Right ventricle myocardium superior (tissue), 1 donor: ENCODE measurements around the gene FAM171A2. TPM values are rescaled to one million over a fixed set of nuclear protein-coding genes. Genes with fewer than 3 reads are reported as not detected.
"Not testable (repeated sequence)": the region's sequence is repeated elsewhere in the genome, so short reads cannot be mapped to it uniquely, and the experiment has no call there.

Experiments used
- ATAC-seq: fragments of 200-7000 bp; cut with Tn5 transposase; one replicate; pipeline ENCODE4 v1.9.1; 2020; ENCODE audit warnings: mild to moderate bottlenecking; ENCODE audit not compliant: poor library complexity
- DNase-seq: peaks from one replicate; pipeline ENCODE4 v3.0.0-alpha.2; 2020
- intact Hi-C: fragments of 100-400 bp; cut with DNase I; formaldehyde crosslinking; loops from one replicate; pipeline ENCODE4 v1.11.2; 2022
- long read RNA-seq: library from polyadenylated mRNA; unstranded; transcript quantifications from one replicate; pipeline ENCODE4 v2.0.0, GENCODE V29; 2021
- total RNA-seq: library from RNA; stranded (reverse); fragmentation: NEBNext Ultra II Directional; extraction: Animal tissue kit (Norgen Biotek cat#: 25700); gene quantifications from one replicate; pipeline ENCODE4 v1.2.1, GENCODE V29; 2021
- donor health status: DM: no; HTN: yes; CAD: no; lungs with severe emphysema.

FAM171A2 gene
- total RNA-seq, result 0.62 TPM
- long read RNA-seq, partial matches to known transcripts, result 0 of 2 reads
- long read RNA-seq, other reads (novel, unspliced or antisense), result 0 of 2 reads

GRCh38 chr17:44363613-44364159, at the start of gene FAM171A2:
Gene FAM171A2 (minus strand): TSS chr17:44363853. CDS start chr17:44363714, 139 bp downstream.
- DNase-seq, result peak; percentile 79
- peak; percentile 95 for ATAC-seq
- intact Hi-C loops, result no loop called here

- ATAC-seq (no peak), DNase-seq (no peak)
- intact Hi-C loops, result loop anchor here (10.0 kb wide), 1 partner anchor 95 kb away; the partner anchor contains the start of gene GPATCH8
Observed at GRCh38 chr17:44409309-44410028, 45.8 kb upstream of the FAM171A2 start.

GRCh38 chr17:44408786-44409185, 45.1 kb upstream of the FAM171A2 start:
- DNase-seq (no peak), ATAC-seq (no peak)
- intact Hi-C loops, result loop anchor here (10.0 kb wide), 1 partner anchor 96 kb away; the partner anchor contains the start of gene GPATCH8

- intact Hi-C loops, result loop anchor here (10.0 kb wide), 1 partner anchor 102 kb away; the partner anchor contains the start of gene GPATCH8
- ATAC-seq (no peak), DNase-seq (no peak)
Observed at GRCh38 chr17:44402564-44403172, 39.0 kb upstream of the FAM171A2 start.

GRCh38 chr17:44400226-44400847, 36.7 kb upstream of the FAM171A2 start:
- intact Hi-C loops, result loop anchor here (10.0 kb wide), 1 partner anchor 104 kb away; the partner anchor contains the start of gene GPATCH8
- DNase-seq, result no peak
- ATAC-seq, result no peak

DNA sequence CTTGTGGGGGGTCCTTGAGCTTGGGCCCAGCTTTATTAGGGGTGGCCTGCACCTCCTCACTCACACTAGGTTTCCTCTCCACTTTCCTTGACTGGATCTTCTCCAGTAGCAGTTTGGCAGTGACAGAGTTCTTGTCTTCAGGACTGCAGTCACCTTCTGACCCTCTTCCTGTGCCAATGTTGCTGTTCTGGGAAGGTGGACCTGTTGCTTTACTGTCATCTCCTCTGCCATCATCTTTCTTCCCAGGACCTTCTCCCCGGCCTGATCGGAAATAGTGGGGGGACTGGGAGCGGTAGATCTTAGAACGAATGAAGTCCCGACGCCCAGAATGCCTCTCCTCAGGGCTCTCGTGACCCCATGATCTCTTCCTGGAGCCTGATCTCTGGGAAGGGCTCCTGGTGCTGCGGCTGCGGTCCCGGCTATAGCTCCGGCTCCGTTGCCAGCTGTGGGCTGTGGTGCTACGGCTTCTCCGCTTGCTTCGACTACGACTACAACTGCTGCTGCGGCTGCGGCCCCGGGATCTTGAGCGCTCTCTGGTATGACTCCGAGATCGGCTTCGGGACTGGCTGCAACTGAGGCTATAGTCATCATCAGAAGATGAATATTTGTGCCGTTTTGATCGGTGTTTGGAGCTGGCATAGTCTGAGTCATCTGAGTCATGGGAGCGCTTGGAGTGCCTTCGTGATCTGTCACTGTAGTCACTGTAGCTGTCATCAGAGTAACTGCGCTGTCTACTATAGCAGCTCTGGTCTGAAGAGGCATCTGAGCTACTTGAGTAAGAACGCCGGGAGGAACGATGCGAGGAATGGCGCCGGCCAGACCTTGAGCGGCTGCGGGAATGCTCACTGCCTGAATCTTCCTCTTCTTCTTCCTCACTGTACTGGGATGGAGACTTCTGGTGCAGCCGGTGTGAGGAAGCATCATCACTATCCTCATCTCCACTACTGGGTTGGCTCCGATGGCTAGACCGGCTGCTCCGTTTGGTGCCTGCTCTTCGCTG, 35.3 kb upstream of the FAM171A2 start:
- intact Hi-C loops, result loop anchor here (5.0 kb wide), 1 partner anchor 123 kb away; no protein-coding TSS in a partner anchor
- no peak for DNase-seq
- no peak for ATAC-seq

DNA sequence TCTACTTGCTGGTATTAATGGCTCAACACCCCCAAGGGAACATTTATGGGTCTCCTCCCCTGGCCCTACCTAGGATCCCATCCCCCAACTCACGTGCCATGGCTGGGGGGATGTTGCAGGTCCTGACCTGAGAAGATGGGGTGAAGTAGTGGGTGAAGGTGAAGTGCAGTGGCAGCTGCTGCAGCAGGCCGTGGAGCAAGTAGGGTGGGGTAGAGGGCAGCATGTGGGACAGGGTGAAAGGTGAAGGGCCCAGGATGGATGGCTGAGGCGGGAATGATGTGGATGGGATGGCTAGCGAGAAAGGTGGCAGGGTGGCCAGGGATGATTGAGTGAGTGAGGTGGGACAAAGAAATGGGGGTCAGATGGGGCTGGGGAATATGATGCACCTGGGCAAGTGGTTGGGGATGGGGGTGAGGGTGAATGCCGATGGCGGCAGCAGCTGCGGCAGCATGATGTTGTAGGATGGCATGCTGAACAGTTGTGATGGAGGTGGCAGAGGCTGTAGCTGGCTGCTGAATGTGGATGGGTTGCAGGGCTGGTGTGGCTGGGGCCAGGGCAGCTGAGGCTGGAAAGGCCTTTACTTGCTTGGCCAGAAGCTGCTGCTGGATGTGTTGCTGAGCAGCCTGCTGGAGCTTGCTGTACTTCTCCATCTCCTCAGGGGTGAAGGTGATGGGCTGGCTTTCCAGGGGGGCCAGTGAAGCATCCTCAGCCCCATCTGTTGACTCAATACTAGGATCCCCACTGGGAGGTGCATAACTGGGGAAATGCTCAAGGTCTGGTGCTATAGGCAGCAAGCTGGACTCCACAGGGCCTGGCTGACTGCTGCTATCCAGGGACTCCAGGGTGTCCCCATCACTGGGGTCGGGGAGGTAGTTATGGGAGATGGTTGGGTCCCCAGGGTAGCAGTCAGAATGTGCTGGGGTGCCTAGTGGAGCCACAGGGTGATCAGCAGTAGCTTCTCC, 34.1 kb upstream of the FAM171A2 start:
- intact Hi-C loops, result loop anchor here (5.0 kb wide), 1 partner anchor 125 kb away; no protein-coding TSS in a partner anchor
- no peak for DNase-seq
- ATAC-seq, result peak; percentile 9

DNA sequence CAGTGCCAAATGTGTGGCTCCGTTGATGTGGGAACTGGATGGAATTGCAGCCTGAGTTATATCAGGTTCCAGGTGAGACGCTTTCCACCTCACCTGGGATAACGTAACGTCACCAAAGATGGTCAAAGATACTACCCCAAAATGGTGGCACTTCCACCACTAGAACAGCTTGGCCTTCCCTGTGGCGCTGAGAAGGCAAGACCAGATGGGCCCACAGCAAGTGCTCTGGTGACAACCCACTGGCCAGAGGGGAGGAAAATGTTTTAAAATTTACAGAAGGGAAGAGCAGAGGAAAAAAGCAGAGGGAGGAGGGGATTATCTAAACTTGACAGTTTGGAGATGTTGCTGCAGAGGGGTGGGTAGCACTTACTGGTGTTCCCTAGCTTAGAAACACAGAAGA, 33.3 kb upstream of the FAM171A2 start:
- intact Hi-C loops, result loop anchor here (5.0 kb wide), 1 partner anchor 125 kb away; no protein-coding TSS in a partner anchor
- ATAC-seq (no peak), DNase-seq (no peak)

- DNase-seq, result no peak
- ATAC-seq, result no peak
- intact Hi-C loops, result loop anchor here (5.0 kb wide), 1 partner anchor 127 kb away; no protein-coding TSS in a partner anchor
Observed at GRCh38 chr17:44394833-44395232, 31.2 kb upstream of the FAM171A2 start.

GRCh38 chr17:44394112-44394511, 30.5 kb upstream of the FAM171A2 start:
- ATAC-seq, intact Hi-C loops, DNase-seq: not testable (repeated sequence)

DNA sequence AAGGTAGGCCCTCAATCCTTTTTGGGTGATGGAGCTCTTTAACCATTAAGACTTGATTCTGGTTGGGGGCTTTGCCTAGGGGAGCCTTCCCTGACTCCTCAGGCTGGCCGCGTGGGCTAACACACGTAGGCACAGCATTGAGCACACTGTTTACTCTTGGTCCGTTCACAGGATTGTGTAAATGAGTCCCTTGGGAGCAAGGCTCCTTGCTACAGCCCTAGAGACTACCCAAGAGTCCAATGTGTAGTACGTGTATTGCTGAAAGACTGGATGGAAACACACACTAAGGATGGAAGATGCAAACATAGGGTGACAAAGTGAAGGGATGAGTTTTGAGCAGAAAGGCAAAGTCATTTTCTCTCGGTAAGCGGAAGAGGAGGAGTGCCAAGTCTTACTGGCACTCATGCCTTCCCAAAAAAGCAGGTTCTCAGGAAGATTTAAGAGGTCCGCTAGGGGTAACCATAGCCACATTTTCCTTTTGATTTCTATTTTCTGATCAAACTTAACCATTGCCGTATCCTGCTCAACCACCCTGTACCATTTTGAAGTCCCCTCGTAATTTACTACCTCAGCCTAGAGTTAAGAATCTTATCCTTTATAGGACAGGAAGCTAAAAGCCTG, 26.7 kb upstream of the FAM171A2 start:
- no peak for ATAC-seq
- DNase-seq, result no peak
- intact Hi-C loops, result no loop called here

- DNase-seq (no peak), ATAC-seq (no peak)
- intact Hi-C loops, result no loop called here
Observed at GRCh38 chr17:44389723-44390202, 26.1 kb upstream of the FAM171A2 start.

- ATAC-seq, result no peak
- intact Hi-C loops, result no loop called here
- no peak for DNase-seq
Observed at GRCh38 chr17:44389281-44389680, 25.6 kb upstream of the FAM171A2 start, which contains the start of gene ITGA2B. Gene ITGA2B (minus strand): TSS chr17:44389649. CDS start chr17:44389473, 176 bp downstream.

DNA sequence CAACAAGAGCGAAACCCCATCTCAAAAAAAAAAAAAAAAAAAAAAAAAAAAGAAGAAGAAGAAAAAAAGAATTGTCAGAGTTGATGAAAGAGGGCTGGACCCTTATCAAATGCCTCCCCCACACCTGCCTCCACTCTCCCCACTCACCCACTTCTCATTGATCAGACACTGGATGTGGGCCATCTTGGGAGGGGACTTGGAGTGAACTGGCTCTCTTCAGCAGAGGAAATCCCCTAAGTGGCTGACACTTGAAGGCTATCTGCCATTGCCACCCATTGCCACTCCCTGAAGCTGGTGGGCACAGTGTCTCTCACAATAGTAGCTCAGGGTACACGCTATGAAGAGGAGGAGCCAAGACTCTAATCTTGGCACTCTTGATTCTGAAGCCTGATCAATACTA, 24.2 kb upstream of the FAM171A2 start:
- DNase-seq (no peak), ATAC-seq (no peak)
- intact Hi-C loops, result no loop called here

- intact Hi-C loops, result no loop called here
- ATAC-seq, result no peak
Observed at GRCh38 chr17:44386182-44386525, 22.5 kb upstream of the FAM171A2 start.

More at GRCh38 chr17:44386182-44386525, 22.5 kb upstream of the FAM171A2 start:
- DNase-seq, result no peak
